T-helper 9 cell (primary cell): ENCODE measurements around the gene ZNF784.
"Not testable (repeated sequence)": the region's sequence is repeated elsewhere in the genome, so short reads cannot be mapped to it uniquely, and the experiment has no call there.

ENCODE experiments used
- DNase-seq: peaks from one replicate; pipeline ENCODE4 v3.0.0-alpha.2; 2020

Gene ZNF784

GRCh38 chr19:55599842-55600661, 24.3 kb downstream of the ZNF784 start, which contains the start of gene ZNF524:
Gene ZNF524, plus strand, starts transcription at chr19:55600288. Its CDS starts 1,825 bp downstream, at chr19:55602113.
- DNase-seq, result peak; percentile 68

- peak; percentile 94 for DNase-seq
Observed at GRCh38 chr19:55599468-55599841, 24.9 kb downstream of the ZNF784 start, which contains the start of gene FIZ1. Gene FIZ1, minus strand, starts transcription at chr19:55599517. Its CDS starts 1,652 bp downstream, at chr19:55597865.

- peak; percentile 89 for DNase-seq
Observed at GRCh38 chr19:55598719-55599467, 25.5 kb downstream of the ZNF784 start.

GRCh38 chr19:55598034-55598433, 26.3 kb downstream of the ZNF784 start:
- no peak for DNase-seq

- no peak for DNase-seq
Observed at GRCh38 chr19:55597501-55597921, 26.9 kb downstream of the ZNF784 start.

- DNase-seq, result no peak
Observed at GRCh38 chr19:55596304-55596703, 28.1 kb downstream of the ZNF784 start.

- no peak for DNase-seq
Observed at GRCh38 chr19:55594996-55595545, 29.3 kb downstream of the ZNF784 start.

- DNase-seq, result no peak
Observed at GRCh38 chr19:55593096-55593772, 31.1 kb downstream of the ZNF784 start.

GRCh38 chr19:55592391-55593090, 31.8 kb downstream of the ZNF784 start:
- DNase-seq, result no peak

- no peak for DNase-seq
Observed at GRCh38 chr19:55591555-55591954, 32.8 kb downstream of the ZNF784 start.

GRCh38 chr19:55590617-55591016, 33.7 kb downstream of the ZNF784 start:
- DNase-seq, result no peak

GRCh38 chr19:55590109-55590508, 34.3 kb downstream of the ZNF784 start:
- DNase-seq, result no peak

GRCh38 chr19:55588738-55589137, 35.6 kb downstream of the ZNF784 start:
- DNase-seq, result no peak

- DNase-seq, result peak; percentile 92
Observed at GRCh38 chr19:55586976-55587668, 37.2 kb downstream of the ZNF784 start.

- DNase-seq, result no peak
Observed at GRCh38 chr19:55585658-55586339, 38.6 kb downstream of the ZNF784 start.

GRCh38 chr19:55584871-55585270, 39.5 kb downstream of the ZNF784 start:
- no peak for DNase-seq

GRCh38 chr19:55583897-55584296, 40.5 kb downstream of the ZNF784 start:
- DNase-seq, result not testable (repeated sequence)

- not testable (repeated sequence) for DNase-seq
Observed at GRCh38 chr19:55582284-55582683, 42.1 kb downstream of the ZNF784 start.

- DNase-seq, result no peak
Observed at GRCh38 chr19:55581823-55582223, 42.5 kb downstream of the ZNF784 start.

- DNase-seq, result no peak
Observed at GRCh38 chr19:55581145-55581822, 43.1 kb downstream of the ZNF784 start.
